ENCODE measurements around the gene ACKR1.

ACKR1 gene

DNA sequence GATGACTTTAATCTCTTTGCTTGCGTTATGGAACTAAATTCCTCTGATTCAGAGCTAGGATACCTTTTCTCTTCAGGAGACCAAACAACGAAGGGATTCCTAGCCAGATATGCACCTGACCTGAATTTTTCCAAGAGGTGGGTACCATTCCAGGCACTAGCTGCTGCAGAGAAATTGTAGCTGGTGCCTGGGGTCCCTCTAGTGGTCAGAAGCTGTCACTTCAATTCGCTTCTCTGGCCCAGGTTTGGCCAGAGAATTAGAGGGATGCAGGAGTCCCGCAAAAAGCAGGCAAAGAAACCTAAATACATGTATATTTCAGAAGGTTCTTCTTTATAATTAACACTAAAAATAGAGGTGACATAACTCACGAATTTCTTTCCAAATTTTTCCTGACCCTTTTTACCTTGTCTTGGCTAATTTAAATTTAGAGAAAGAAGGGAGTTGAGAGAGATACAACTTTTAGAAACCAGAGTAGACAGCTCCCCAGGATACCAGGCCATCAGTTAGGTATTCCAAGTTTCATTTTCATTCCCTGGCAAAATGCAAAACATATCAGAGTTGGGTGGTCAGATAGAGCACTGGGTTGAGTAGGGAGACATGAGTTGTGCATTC, 9.6 kb downstream of the ACKR1 start:
- Histone ChIP-seq H3F3A (ENCODE audit: low read depth) (no peaks in the 10 kb centered on the region), H3K27me3 (ENCODE audit: insufficient read depth, low read length, poor library complexity, severe bottlenecking) (no peaks in the 10 kb centered on the region), H3K4me1 (ENCODE audit: insufficient read depth, low read length, poor library complexity, severe bottlenecking) (peaks cover 4% of the 10 kb centered on the region), H3K9ac (ENCODE audit: low read depth, low read length, poor library complexity, severe bottlenecking) (no peak overlapping the region), H3K79me2 (ENCODE audit: insufficient read depth, low read length) (no peaks in the 10 kb centered on the region), H3K4me3 (ENCODE audit: low read length, poor library complexity, severe bottlenecking) (no peak overlapping the region), H3K36me3 (ENCODE audit: insufficient read depth, low read length) (no peaks in the 10 kb centered on the region), H3K9me2 (replicated peaks; ENCODE audit: low read depth, low read length) (no peaks in the 10 kb centered on the region), H3K4me2 (ENCODE audit: low read depth, low read length, poor library complexity, severe bottlenecking) (peak overlapping the region; percentile 36), H2AFZ (ENCODE audit: low read length) (no peak overlapping the region), H4K20me1 (ENCODE audit: insufficient read depth, low read length, poor library complexity, severe bottlenecking) (no peaks in the 10 kb centered on the region), H3K9me3 (ENCODE audit: insufficient read depth, low read depth, low read length) (no peaks in the 10 kb centered on the region)
- TF ChIP-seq, protein P1, sequence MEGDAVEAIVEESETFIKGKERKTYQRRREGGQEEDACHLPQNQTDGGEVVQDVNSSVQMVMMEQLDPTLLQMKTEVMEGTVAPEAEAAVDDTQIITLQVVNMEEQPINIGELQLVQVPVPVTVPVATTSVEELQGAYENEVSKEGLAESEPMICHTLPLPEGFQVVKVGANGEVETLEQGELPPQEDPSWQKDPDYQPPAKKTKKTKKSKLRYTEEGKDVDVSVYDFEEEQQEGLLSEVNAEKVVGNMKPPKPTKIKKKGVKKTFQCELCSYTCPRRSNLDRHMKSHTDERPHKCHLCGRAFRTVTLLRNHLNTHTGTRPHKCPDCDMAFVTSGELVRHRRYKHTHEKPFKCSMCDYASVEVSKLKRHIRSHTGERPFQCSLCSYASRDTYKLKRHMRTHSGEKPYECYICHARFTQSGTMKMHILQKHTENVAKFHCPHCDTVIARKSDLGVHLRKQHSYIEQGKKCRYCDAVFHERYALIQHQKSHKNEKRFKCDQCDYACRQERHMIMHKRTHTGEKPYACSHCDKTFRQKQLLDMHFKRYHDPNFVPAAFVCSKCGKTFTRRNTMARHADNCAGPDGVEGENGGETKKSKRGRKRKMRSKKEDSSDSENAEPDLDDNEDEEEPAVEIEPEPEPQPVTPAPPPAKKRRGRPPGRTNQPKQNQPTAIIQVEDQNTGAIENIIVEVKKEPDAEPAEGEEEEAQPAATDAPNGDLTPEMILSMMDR (conservative IDR thresholded peaks at IDR 0.05; ENCODE audit: low read length) = peak; percentile 96
- TF ChIP-seq EZH2phosphoT487 (IDR thresholded peaks at IDR 0.05; ENCODE audit: borderline replicate concordance) = no peak

DNA sequence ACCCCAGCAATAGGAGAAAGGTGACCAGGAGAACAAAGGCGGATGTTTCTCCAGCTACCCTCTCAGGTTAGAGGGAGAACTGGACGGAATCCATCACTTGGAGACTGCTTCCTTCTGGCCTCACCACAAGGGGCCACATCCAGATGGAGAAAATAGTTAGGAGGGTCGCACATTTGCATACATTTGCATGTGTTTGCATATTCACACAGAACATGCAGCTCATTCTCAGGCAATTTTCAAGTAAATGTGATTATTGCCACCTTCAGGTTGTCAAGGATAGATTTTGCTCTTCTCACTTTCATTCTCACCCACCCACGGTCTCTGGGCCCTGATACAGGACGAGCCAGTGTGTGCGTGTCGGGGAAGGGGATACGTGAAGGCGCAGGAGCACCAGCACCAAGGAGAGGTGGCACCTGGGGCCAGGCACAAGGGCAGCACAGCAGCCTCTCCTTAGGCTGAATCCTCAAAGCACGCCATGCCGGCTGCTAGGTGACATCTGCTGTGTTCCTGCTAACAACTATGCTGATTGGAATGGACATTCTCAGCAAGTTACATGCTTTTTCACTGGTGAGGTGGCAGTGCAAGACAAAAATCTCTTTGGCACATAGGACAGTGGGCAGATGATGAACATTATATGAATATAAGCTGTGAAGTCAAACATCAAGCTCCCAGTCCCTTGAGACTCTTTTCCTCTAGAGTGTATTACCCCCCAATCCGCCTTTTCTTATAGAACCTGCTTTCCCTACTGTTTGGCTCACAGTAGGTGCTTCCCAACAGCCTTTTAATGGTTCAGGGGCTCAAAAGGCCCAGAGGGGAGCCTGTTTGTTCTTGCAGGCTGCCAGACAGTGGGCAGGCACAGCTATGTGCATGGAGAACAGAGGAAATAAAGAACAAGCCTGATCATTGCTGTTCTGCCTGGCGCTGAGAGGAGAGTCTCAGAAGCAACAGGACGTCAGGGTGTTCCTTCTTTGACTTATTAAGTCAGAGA, 14.3 kb downstream of the ACKR1 start:
- Histone ChIP-seq H3F3A (ENCODE audit: low read depth) (no peaks in the 10 kb centered on the region), H3K4me1 (ENCODE audit: insufficient read depth, low read length, poor library complexity, severe bottlenecking) (peaks cover 2% of the 10 kb centered on the region), H3K36me3 (ENCODE audit: insufficient read depth, low read length) (no peaks in the 10 kb centered on the region), H3K4me3 (ENCODE audit: low read length, poor library complexity, severe bottlenecking) (no peak overlapping the region), H3K27me3 (ENCODE audit: insufficient read depth, low read length, poor library complexity, severe bottlenecking) (no peaks in the 10 kb centered on the region), H2AFZ (ENCODE audit: low read length) (no peak overlapping the region), H3K79me2 (ENCODE audit: insufficient read depth, low read length) (no peaks in the 10 kb centered on the region), H4K20me1 (ENCODE audit: insufficient read depth, low read length, poor library complexity, severe bottlenecking) (no peaks in the 10 kb centered on the region), H3K9me3 (ENCODE audit: insufficient read depth, low read depth, low read length) (no peaks in the 10 kb centered on the region), H3K4me2 (ENCODE audit: low read depth, low read length, poor library complexity, severe bottlenecking) (no peak overlapping the region), H3K9ac (ENCODE audit: low read depth, low read length, poor library complexity, severe bottlenecking) (no peak overlapping the region), H3K9me2 (replicated peaks; ENCODE audit: low read depth, low read length) (no peaks in the 10 kb centered on the region)
- TF ChIP-seq, protein P1 (conservative IDR thresholded peaks at IDR 0.05; ENCODE audit: low read length) = no peak
- no peak for TF ChIP-seq EZH2phosphoT487 (IDR thresholded peaks at IDR 0.05; ENCODE audit: borderline replicate concordance)

DNA sequence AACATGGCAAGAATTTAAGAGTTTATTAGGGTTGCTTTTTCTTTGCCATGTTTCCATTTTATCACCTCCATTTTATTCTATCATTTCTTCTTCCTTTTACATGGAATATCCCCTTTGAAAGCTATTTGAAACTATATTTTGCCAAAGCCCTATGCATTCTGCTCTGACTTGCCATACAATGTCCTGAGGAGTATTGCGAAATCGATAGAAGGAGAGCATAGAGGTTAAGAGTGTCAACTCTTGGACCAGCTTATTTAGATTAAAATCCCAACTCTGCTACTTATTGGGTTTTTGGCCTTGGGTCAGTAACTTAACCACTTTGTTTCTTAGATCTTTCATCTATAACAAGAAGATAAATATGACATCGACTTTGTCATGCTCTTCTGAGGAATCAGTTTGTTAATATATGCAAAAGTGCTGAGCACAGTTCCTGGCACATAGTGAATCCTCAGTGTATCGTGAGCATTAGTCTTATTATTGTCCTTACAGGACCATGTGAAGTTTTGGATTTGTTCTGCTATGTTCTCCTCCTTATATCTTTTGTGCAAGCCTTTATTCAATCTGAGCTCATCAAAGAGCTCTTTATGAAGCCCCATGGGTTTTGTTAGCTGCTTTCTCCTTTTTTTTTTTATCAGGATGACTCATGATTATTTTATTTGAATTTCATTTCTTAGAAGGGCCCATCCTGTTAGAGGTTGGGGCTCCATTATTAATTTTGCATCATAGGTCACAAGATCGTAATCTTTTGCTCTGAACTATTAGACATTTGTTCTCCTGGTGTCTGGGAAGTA, 17.6 kb downstream of the ACKR1 start:
- no peaks in the 10 kb centered on the region for H3K79me2 ChIP-seq (ENCODE audit: insufficient read depth, low read length)
- H4K20me1 ChIP-seq (ENCODE audit: insufficient read depth, low read length, poor library complexity, severe bottlenecking) = no peaks in the 10 kb centered on the region
- H3K4me2 ChIP-seq (ENCODE audit: low read depth, low read length, poor library complexity, severe bottlenecking) = no peak overlapping the region
- no peaks in the 10 kb centered on the region for H3K27me3 ChIP-seq (ENCODE audit: insufficient read depth, low read length, poor library complexity, severe bottlenecking)
- H3F3A ChIP-seq (ENCODE audit: low read depth) = no peaks in the 10 kb centered on the region
- no peaks in the 10 kb centered on the region for H3K9me3 ChIP-seq (ENCODE audit: insufficient read depth, low read depth, low read length)
- H2AFZ ChIP-seq (ENCODE audit: low read length) = no peak overlapping the region
- no peaks in the 10 kb centered on the region for H3K36me3 ChIP-seq (ENCODE audit: insufficient read depth, low read length)
- no peak overlapping the region for H3K4me3 ChIP-seq (ENCODE audit: low read length, poor library complexity, severe bottlenecking)
- H3K4me1 ChIP-seq (ENCODE audit: insufficient read depth, low read length, poor library complexity, severe bottlenecking) = no peaks in the 10 kb centered on the region
- no peaks in the 10 kb centered on the region for H3K9me2 ChIP-seq (replicated peaks; ENCODE audit: low read depth, low read length)
- TF ChIP-seq EZH2phosphoT487 (IDR thresholded peaks at IDR 0.05; ENCODE audit: borderline replicate concordance) = no peak
- TF ChIP-seq, protein P1 (conservative IDR thresholded peaks at IDR 0.05; ENCODE audit: low read length) = no peak
- no peak overlapping the region for H3K9ac ChIP-seq (ENCODE audit: low read depth, low read length, poor library complexity, severe bottlenecking)

Measured in Loucy (cell line).